Epithelial cell of proximal tubule (primary cell): ENCODE data around the gene ZFR. TPM values are rescaled to one million over a fixed set of nuclear protein-coding genes. Genes with fewer than 3 reads are reported as not detected.

Source experiments
- DNase-seq: peaks from one replicate; pipeline ENCODE4 v3.0.0-alpha.2; 2011; ENCODE audit warnings: low read depth
- H3K4me3 ChIP-seq: 2 replicates; pipeline ENCODE4 v1.5.1; 2011; ENCODE audit warnings: low read depth, mild to moderate bottlenecking, low read length
- total RNA-seq: library from RNA; depleted of rRNA; stranded (reverse); fragments of >200 nt; gene quantifications from 2 replicates; pipeline ENCODE4 v1.2.3, GENCODE V29; 2015
- TF ChIP-seq, protein P1 (sequence below): conservative IDR thresholded peaks from 2 replicates; pipeline ENCODE4 v1.5.1; 2012; ENCODE audit warnings: low read depth, mild to moderate bottlenecking, low read length

The ZFR gene
- total RNA-seq, 1 donor from 2014 or later = 38.6 TPM

DNA sequence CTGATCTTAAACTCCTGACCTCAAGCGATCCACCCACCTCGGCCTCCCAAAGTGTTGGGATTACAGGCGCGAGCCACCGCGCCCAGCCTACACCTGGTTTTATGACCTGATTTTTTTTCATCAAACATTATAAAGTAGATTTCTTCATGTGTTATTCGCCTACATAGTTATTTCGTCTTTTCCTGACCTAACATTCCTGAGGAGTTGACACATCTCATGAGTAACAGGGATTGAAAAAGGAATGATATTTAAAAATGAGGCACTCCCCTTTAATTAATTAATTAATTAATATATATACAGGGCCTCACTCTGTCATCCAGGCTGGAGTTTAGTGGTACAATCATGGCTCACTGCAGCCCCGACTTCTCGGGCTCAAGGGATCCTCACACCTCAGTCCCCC lies 111.6 kb downstream of the ZFR start:
- no peak overlapping the region for H3K4me3 ChIP-seq
- no peak for DNase-seq
- TF ChIP-seq, protein P1, sequence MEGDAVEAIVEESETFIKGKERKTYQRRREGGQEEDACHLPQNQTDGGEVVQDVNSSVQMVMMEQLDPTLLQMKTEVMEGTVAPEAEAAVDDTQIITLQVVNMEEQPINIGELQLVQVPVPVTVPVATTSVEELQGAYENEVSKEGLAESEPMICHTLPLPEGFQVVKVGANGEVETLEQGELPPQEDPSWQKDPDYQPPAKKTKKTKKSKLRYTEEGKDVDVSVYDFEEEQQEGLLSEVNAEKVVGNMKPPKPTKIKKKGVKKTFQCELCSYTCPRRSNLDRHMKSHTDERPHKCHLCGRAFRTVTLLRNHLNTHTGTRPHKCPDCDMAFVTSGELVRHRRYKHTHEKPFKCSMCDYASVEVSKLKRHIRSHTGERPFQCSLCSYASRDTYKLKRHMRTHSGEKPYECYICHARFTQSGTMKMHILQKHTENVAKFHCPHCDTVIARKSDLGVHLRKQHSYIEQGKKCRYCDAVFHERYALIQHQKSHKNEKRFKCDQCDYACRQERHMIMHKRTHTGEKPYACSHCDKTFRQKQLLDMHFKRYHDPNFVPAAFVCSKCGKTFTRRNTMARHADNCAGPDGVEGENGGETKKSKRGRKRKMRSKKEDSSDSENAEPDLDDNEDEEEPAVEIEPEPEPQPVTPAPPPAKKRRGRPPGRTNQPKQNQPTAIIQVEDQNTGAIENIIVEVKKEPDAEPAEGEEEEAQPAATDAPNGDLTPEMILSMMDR = no peak

DNA sequence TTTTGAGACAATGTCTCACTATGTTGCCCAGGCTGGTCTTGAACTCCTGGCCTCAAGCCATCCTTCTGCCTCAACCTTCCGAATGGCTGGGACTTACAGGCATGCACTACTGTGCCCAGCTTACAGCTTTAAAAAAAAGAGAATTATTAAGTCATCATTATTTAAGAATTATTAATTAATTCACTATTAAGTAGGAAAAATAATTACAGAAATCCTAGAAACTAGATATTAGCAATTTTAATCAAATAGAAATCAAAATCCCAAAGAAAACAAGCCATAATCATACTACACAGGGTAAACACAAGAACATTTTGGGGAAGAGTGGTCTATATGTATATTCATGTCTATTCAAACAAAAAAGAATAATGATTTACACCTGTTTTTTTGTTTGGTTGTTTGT lies 112.2 kb downstream of the ZFR start:
- TF ChIP-seq, protein P1 = no peak
- no peak for DNase-seq
- H3K4me3 ChIP-seq = no peak overlapping the region

DNA sequence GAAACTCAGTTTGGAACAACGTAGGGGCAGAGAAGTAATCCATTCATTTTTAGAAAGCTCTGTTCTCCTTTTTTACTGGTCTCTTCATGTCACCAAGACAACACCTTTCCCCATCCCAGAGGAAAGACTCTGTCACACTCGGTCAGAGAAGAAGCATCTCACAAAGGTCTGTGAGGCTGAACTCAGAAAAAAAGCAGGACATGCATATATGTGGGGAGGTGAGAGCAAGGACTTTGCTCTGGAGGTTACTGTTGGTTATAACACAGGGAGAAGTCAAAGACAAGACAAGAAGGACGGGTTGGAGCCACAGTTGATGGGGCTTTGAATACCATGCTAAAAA lies 112.6 kb downstream of the ZFR start:
- DNase-seq = no peak
- TF ChIP-seq, protein P1 = no peak
- no peak overlapping the region for H3K4me3 ChIP-seq

DNA sequence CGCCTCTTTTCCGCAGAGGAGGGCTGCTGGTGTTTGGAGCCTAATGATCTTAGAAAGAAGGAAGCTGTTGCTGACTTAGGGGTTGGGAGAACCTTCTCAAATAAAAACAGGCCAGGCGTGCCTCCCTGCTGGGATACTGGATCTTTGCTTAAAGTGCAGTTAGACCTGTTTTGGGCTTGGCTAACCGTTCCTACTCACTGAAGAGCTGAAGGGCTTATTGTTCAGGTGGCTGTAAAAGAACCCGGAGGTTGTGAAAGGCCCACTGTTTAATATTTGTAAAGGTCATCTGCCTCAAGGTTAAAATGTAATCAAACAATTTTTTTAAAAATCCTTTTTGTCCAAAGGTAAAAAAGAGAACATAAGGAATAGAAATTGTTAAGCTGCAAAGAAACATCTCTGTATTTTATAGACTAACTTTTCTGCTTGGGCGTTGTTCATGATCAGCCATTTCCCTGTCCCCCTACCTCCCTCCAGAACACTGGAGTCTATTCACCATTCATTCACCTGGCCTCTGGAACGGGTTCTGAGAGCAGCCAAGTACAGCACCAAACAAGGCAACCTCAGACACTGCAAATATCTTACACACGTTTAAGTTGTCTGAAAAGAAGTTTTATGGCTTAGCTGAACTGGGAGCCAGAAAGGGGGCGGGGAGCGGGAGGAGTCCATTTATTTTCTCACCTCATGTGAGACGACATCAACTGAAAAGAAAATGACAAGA lies 113.2 kb downstream of the ZFR start:
- DNase-seq = no peak
- TF ChIP-seq, protein P1 = no peak
- H3K4me3 ChIP-seq = no peak overlapping the region

DNA sequence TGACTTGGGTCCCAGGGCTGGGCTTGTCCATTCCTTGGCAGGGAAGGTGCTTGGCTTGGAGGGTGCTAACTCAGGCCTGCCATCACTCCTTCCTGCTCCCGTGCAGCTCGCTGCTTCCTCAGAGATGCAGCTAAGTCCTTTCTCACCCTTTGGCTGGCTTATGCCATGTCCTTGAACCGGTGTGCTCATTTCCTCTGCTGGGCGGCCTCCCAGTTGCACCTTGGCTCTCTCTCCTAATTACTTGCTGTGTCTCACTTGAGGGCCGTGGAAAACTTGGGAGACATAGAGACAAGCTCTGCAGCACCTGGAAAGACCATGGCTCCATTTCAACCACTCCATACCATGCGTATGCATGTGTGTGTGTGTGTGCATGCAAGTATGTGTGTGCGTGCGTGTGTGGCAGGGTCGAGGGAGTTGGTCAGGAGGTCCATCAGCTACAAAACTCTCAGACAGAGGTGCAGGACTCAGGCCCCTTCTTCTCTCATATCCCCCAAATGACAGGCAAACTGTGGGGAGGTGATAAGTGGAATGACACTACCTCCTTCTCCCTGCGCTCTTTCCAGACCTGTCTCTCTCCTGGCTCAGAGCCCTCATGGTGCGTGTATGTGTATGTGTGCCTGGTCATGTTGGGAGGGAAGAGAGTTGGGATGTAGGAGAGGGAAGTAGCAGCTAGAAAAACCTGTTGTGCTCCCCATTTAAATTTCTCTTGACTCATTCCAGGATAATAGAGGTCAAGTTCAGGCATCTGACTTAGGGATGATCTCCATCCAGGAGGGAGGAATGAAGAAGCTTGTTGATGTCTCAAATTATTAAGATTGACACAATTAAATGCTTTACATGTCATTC lies 114.2 kb downstream of the ZFR start:
- no peak overlapping the region for H3K4me3 ChIP-seq
- no peak for DNase-seq
- TF ChIP-seq, protein P1 = no peak

DNA sequence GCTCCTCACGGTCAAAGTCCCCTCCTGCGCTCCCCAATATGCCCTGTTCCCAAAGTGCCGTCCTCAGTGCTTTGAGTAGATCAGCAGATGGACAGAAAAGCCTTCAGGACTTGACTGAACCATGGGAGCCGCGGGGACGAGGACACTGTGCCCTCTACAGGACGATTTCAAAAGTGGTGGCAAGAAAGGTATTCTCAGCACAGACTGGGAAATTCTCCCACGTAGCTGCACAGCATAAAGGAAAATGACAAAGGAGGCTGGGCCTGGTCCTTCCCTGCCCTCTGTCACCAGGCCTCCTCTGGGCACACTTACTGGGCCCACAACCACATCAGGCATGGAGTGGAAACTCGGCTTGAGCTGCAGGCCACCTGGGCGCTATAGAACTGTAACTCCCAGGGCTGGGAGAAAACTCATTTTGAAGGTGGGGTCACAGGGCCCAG lies 115.1 kb downstream of the ZFR start:
- no peak overlapping the region for H3K4me3 ChIP-seq
- DNase-seq = no peak
- TF ChIP-seq, protein P1 = peak; percentile 87
